Measurements from ENCODE around the gene TRIP11. TPM values are rescaled to one million over a fixed set of nuclear protein-coding genes. Genes with fewer than 3 reads are reported as not detected.

The TRIP11 gene
- total RNA-seq, 1 donor from 2014 or later, result 50.5 TPM

DNA sequence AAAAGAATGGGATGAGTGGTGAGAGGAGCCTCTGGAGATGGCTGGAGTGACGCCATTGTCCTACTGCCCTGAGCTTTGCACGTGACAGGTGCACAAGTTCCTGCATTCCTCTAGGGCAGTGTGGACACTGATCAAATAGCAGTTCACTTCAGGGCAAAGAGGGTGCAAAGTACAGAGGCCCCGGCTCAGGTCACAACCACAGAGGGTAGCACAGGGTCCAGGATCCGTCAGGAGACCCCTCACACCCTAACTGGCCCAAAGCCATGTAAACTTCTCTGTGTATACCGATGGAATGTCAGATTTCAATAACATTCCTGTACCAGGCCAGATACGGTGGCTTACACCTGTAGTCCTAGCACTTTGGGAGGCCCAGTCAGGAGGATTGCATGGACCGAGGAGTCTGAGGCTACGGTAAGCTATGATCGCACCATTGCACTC, 82.0 kb downstream of the TRIP11 start:
- no peak for DNase-seq (ENCODE audit: low read depth)
- H3K4me2 ChIP-seq (ENCODE audit: low read length), result no peak overlapping the region
- H3K9me3 ChIP-seq (ENCODE audit: insufficient read depth, low read depth, low read length), result no peaks in the 10 kb centered on the region
- Mint-ChIP-seq H3K36me3 (ENCODE audit: low read depth, unreplicated experiment) (no peaks in the 10 kb centered on the region), H3K4me1 (ENCODE audit: low read depth, unreplicated experiment) (no peaks in the 10 kb centered on the region), H3K4me3 (ENCODE audit: unreplicated experiment) (no peak overlapping the region), H3K27me3 (ENCODE audit: low read depth, unreplicated experiment) (peaks cover 8% of the 10 kb centered on the region), H3K9me3 (ENCODE audit: unreplicated experiment) (no peaks in the 10 kb centered on the region), H3K27ac (ENCODE audit: unreplicated experiment) (no peak overlapping the region)
- no peak overlapping the region for H2AFZ ChIP-seq (ENCODE audit: low read depth, low read length)
- no peaks in the 10 kb centered on the region for H3K27me3 ChIP-seq (ENCODE audit: insufficient read depth, low read length)
- no peak overlapping the region for H3K27ac ChIP-seq (ENCODE audit: low read depth, low read length)
- H3K9ac ChIP-seq (ENCODE audit: low read length), result no peak overlapping the region
- no peak overlapping the region for H3K4me3 ChIP-seq (ENCODE audit: insufficient read depth, low read depth, low read length)
- no peaks in the 10 kb centered on the region for H3K36me3 ChIP-seq (ENCODE audit: insufficient read depth, low read length)
- H3K79me2 ChIP-seq (ENCODE audit: insufficient read depth, low read length), result no peaks in the 10 kb centered on the region
- no peak for FAIRE-seq
- no peaks in the 10 kb centered on the region for H4K20me1 ChIP-seq (ENCODE audit: insufficient read depth, low read length)
- TF ChIP-seq, protein P1, sequence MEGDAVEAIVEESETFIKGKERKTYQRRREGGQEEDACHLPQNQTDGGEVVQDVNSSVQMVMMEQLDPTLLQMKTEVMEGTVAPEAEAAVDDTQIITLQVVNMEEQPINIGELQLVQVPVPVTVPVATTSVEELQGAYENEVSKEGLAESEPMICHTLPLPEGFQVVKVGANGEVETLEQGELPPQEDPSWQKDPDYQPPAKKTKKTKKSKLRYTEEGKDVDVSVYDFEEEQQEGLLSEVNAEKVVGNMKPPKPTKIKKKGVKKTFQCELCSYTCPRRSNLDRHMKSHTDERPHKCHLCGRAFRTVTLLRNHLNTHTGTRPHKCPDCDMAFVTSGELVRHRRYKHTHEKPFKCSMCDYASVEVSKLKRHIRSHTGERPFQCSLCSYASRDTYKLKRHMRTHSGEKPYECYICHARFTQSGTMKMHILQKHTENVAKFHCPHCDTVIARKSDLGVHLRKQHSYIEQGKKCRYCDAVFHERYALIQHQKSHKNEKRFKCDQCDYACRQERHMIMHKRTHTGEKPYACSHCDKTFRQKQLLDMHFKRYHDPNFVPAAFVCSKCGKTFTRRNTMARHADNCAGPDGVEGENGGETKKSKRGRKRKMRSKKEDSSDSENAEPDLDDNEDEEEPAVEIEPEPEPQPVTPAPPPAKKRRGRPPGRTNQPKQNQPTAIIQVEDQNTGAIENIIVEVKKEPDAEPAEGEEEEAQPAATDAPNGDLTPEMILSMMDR (IDR thresholded peaks at IDR 0.05; ENCODE audit: insufficient read depth, low read depth, low read length), result no peak
- TF ChIP-seq EZH2 (IDR thresholded peaks at IDR 0.05; ENCODE audit: insufficient read depth, low read length), result no peak
- no peaks in the 10 kb centered on the region for H3K4me1 ChIP-seq (ENCODE audit: insufficient read depth, low read length)

DNA sequence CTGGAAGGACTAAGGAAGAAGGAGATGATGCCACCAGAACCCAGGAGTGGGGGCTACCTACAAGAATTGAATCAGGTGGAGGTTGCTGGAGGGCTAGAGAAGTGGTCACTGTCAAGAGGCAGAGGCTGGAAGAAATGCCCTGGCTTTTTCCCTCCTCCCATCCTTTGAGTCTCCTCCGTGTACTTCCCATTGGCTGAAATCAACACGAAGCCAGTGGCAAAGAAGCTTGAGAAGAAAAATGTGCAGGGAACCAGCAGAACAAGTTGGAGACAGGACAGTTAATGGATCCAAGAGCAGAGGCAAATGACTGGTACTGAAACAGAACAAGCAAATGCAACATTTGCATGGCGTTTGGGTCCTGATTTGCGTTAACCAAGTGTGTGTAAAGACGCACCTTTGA, 83.2 kb downstream of the TRIP11 start:
- H3K4me3 Mint-ChIP-seq (ENCODE audit: unreplicated experiment), result no peak overlapping the region
- peaks cover 8% of the 10 kb centered on the region for H3K27me3 Mint-ChIP-seq (ENCODE audit: low read depth, unreplicated experiment)
- H3K9me3 ChIP-seq (ENCODE audit: insufficient read depth, low read depth, low read length), result no peaks in the 10 kb centered on the region
- no peaks in the 10 kb centered on the region for H3K4me1 Mint-ChIP-seq (ENCODE audit: low read depth, unreplicated experiment)
- no peaks in the 10 kb centered on the region for H3K36me3 ChIP-seq (ENCODE audit: insufficient read depth, low read length)
- H2AFZ ChIP-seq (ENCODE audit: low read depth, low read length), result no peak overlapping the region
- H3K9me3 Mint-ChIP-seq (ENCODE audit: unreplicated experiment), result no peaks in the 10 kb centered on the region
- no peak overlapping the region for H3K27ac Mint-ChIP-seq (ENCODE audit: unreplicated experiment)
- no peak overlapping the region for H3K4me2 ChIP-seq (ENCODE audit: low read length)
- no peak for FAIRE-seq
- no peak for TF ChIP-seq EZH2 (IDR thresholded peaks at IDR 0.05; ENCODE audit: insufficient read depth, low read length)
- TF ChIP-seq, protein P1 (IDR thresholded peaks at IDR 0.05; ENCODE audit: insufficient read depth, low read depth, low read length), result no peak
- no peaks in the 10 kb centered on the region for H3K27me3 ChIP-seq (ENCODE audit: insufficient read depth, low read length)
- DNase-seq (ENCODE audit: low read depth), result no peak
- no peaks in the 10 kb centered on the region for H4K20me1 ChIP-seq (ENCODE audit: insufficient read depth, low read length)
- no peaks in the 10 kb centered on the region for H3K4me1 ChIP-seq (ENCODE audit: insufficient read depth, low read length)
- no peaks in the 10 kb centered on the region for H3K36me3 Mint-ChIP-seq (ENCODE audit: low read depth, unreplicated experiment)
- H3K27ac ChIP-seq (ENCODE audit: low read depth, low read length), result no peak overlapping the region
- no peaks in the 10 kb centered on the region for H3K79me2 ChIP-seq (ENCODE audit: insufficient read depth, low read length)
- no peak overlapping the region for H3K9ac ChIP-seq (ENCODE audit: low read length)
- H3K4me3 ChIP-seq (ENCODE audit: insufficient read depth, low read depth, low read length), result no peak overlapping the region

DNA sequence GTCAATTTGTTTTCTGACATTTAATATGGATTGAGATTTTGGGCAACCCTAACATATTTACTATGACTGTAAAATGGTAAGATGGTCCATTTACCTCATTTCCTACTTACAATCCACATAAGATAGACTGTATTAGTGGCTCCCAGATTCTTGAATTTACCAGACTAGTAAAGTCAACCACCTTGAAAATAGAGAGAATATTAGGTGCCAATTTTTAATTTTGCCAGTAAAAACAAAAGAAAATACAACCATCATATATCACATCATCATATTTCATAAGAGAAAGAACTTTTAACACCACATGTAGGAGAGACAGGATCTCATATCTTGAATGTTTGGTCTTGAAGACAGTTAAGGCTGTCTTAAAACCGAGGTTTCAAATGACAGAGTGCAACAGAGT, 84.7 kb downstream of the TRIP11 start:
- no peaks in the 10 kb centered on the region for H3K36me3 ChIP-seq (ENCODE audit: insufficient read depth, low read length)
- no peaks in the 10 kb centered on the region for H3K9me3 ChIP-seq (ENCODE audit: insufficient read depth, low read depth, low read length)
- H3K27ac Mint-ChIP-seq (ENCODE audit: unreplicated experiment), result no peak overlapping the region
- no peak overlapping the region for H3K4me2 ChIP-seq (ENCODE audit: low read length)
- H3K27ac ChIP-seq (ENCODE audit: low read depth, low read length), result no peak overlapping the region
- H3K4me1 ChIP-seq (ENCODE audit: insufficient read depth, low read length), result no peaks in the 10 kb centered on the region
- peaks cover 13% of the 10 kb centered on the region for H3K27me3 Mint-ChIP-seq (ENCODE audit: low read depth, unreplicated experiment)
- H3K4me3 ChIP-seq (ENCODE audit: insufficient read depth, low read depth, low read length), result no peak overlapping the region
- no peak overlapping the region for H2AFZ ChIP-seq (ENCODE audit: low read depth, low read length)
- H3K36me3 Mint-ChIP-seq (ENCODE audit: low read depth, unreplicated experiment), result no peaks in the 10 kb centered on the region
- no peaks in the 10 kb centered on the region for H3K27me3 ChIP-seq (ENCODE audit: insufficient read depth, low read length)
- TF ChIP-seq, protein P1 (IDR thresholded peaks at IDR 0.05; ENCODE audit: insufficient read depth, low read depth, low read length), result no peak
- no peak for TF ChIP-seq EZH2 (IDR thresholded peaks at IDR 0.05; ENCODE audit: insufficient read depth, low read length)
- H3K79me2 ChIP-seq (ENCODE audit: insufficient read depth, low read length), result no peaks in the 10 kb centered on the region
- no peaks in the 10 kb centered on the region for H3K9me3 Mint-ChIP-seq (ENCODE audit: unreplicated experiment)
- DNase-seq (ENCODE audit: low read depth) (no peak), FAIRE-seq (no peak)
- H4K20me1 ChIP-seq (ENCODE audit: insufficient read depth, low read length), result no peaks in the 10 kb centered on the region
- H3K4me1 Mint-ChIP-seq (ENCODE audit: low read depth, unreplicated experiment), result no peaks in the 10 kb centered on the region
- no peak overlapping the region for H3K9ac ChIP-seq (ENCODE audit: low read length)
- H3K4me3 Mint-ChIP-seq (ENCODE audit: unreplicated experiment), result no peak overlapping the region

Data from astrocyte (in vitro differentiated cells and primary cell).